ENCODE results near the gene OGT.

Gene OGT

GRCh38 chrX:71625471-71625870 is 92.6 kb downstream of the OGT start:
- no peak for DNase-seq

Measured in activated gamma-delta T cell (primary cell).